Effector memory CD8-positive, alpha-beta T cell (primary cell): Measurements from ENCODE around the gene SPEF2.
A peak's percentile ranks its signal among the peaks of the same experiment; 100 is the strongest.

ENCODE experiments used
- ATAC-seq: fragments of 150-1000 bp; cut with Tn5 transposase; replicated peaks from 2 replicates; pipeline ENCODE4 v1.10.0; 2021; ENCODE audit warnings: mild to moderate bottlenecking, moderate library complexity
- DNase-seq, 3 experiments: peaks; one replicate each; pipeline ENCODE4 v3.0.0; 2021
- H3K27ac Mint-ChIP-seq, 2 donors: one replicate each; pipeline ENCODE4 v1.8.0; 2022; ENCODE audit warnings: mild to moderate bottlenecking in 2 of 2, mixed read lengths in 2 of 2, moderate library complexity in 2 of 2
- H3K27me3 Mint-ChIP-seq, 2 donors: one replicate each; pipeline ENCODE4 v1.8.0; 2022; ENCODE audit warnings: mixed read lengths in 2 of 2
- H3K36me3 Mint-ChIP-seq: one replicate; pipeline ENCODE4 v1.8.0; 2022; ENCODE audit warnings: mild to moderate bottlenecking, moderate library complexity, mixed read lengths; ENCODE audit not compliant: insufficient read depth
- H3K4me1 Mint-ChIP-seq, 2 donors: one replicate each; pipeline ENCODE4 v1.8.0; 2022; ENCODE audit warnings: low read depth in 2 of 2, mixed read lengths in 2 of 2
- H3K4me3 Mint-ChIP-seq, 2 donors: one replicate each; pipeline ENCODE4 v1.8.0; 2022; ENCODE audit warnings: mild to moderate bottlenecking in 2 of 2, mixed read lengths in 2 of 2, moderate library complexity in 2 of 2
- H3K9me3 Mint-ChIP-seq, 2 donors: one replicate each; pipeline ENCODE4 v1.8.0; 2022; ENCODE audit warnings: mixed read lengths in 2 of 2

SPEF2 gene

DNA sequence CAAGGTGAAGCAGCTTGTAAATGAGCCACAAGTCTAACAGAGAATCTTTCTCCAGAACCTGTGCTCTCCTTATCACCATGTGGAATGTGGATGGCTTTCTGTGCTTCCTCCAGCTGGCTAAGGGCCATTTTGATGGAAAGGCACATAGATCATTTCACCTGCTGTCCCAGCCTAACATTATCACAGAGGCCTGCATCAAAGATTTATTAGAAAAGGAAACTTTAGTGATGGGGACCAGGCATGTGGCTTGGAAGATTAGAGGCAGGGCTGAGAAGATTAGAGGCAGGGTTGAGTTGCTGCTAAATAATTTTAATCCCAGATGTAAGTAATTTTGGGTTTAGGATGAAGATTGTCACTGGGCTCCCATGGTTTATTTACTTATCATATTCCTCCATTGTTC is 6.3 kb downstream of the SPEF2 start:
- H3K4me1 Mint-ChIP-seq = peaks cover 14 to 20% of the 10 kb centered on the region in 2 donors

DNA sequence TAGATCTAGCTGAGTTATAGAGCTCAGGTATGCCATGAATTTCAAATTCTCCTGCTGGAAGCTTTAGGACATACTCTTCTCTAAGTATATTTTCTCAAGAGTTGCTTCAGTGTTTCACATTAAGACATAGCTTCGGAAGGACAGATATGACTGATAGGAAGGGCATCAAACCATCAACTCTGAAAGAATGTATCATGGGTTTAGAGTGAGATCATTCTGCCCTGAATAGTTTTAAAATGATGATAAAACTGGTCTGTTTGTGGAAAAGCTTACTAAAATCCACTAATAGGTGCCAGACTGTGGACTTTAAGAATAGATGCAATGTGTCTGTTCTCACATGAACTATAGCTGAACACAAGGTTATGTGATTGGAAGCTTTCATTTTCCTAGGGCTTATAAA is 8.4 kb downstream of the SPEF2 start:
- H3K9me3 Mint-ChIP-seq = peaks cover 0 to 6% of the 10 kb centered on the region in 2 donors
- peaks cover 13 to 18% of the 10 kb centered on the region in 2 donors for H3K4me1 Mint-ChIP-seq
- H3K27me3 Mint-ChIP-seq = no peaks in the 10 kb centered on the region
- no peak for ATAC-seq
- H3K27ac Mint-ChIP-seq = no peak overlapping the region
- H3K4me3 Mint-ChIP-seq = no peak overlapping the region
- no peak for DNase-seq
- peaks cover 17% of the 10 kb centered on the region for H3K36me3 Mint-ChIP-seq

More for the DNA sequence above, 6.3 kb downstream of the SPEF2 start:
- Mint-ChIP-seq H3K36me3 (peaks cover 3% of the 10 kb centered on the region), H3K27ac (no peak overlapping the region), H3K27me3 (no peaks in the 10 kb centered on the region), H3K9me3 (no peaks in the 10 kb centered on the region), H3K4me3 (no peak overlapping the region)
- ATAC-seq (no peak), DNase-seq (no peak)

DNA sequence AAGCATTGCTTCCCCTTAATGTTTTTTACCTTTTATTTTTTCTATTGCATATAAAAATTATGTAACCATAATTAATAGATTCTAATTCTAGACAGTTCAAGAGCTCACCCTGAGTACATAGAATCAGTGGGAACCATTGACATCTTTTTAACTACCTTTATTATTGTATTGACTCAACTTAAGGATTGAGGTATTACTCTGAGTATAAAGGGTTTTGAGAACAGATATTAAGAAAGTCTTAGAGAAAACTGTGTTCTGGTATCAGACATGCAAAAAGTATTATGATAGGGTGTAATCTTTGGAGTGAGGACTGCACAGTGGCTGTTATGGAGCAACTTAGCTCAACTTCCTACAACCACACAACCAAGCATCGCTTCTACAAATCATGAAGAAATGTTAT is 8.9 kb downstream of the SPEF2 start:
- H3K9me3 Mint-ChIP-seq = peaks cover 0 to 7% of the 10 kb centered on the region in 2 donors
- H3K27ac Mint-ChIP-seq = no peak overlapping the region
- no peaks in the 10 kb centered on the region for H3K27me3 Mint-ChIP-seq
- H3K4me3 Mint-ChIP-seq = no peak overlapping the region
- DNase-seq (no peak), ATAC-seq (no peak)
- H3K4me1 Mint-ChIP-seq = peaks cover 13 to 18% of the 10 kb centered on the region in 2 donors
- H3K36me3 Mint-ChIP-seq = peaks cover 17% of the 10 kb centered on the region

DNA sequence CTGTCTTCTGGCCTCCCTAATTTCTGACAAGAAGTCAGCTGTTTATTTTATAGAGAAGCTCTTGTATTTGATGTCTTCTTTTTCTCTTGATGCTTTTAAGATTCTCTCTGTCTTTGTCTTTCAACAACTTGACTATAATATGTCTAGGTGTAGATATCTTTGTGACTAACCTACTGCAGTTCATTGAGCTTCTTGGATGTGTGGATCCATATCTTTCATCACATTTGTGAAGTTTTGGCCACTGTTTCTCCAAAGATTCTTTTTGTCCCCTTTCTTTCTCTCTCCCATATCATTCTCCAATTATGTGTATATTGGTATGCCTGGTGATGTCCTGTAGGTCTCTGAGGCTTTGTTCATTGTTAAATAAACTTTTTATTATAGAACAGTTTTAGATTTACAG is 16.7 kb downstream of the SPEF2 start:
- Mint-ChIP-seq H3K27me3 (no peaks in the 10 kb centered on the region), H3K36me3 (peaks cover 24% of the 10 kb centered on the region), H3K4me3 (no peak overlapping the region), H3K4me1 (no peaks in the 10 kb centered on the region), H3K27ac (no peak overlapping the region), H3K9me3 (peaks cover 0 to 15% of the 10 kb centered on the region in 2 donors)
- no peak for ATAC-seq
- no peak for DNase-seq

DNA sequence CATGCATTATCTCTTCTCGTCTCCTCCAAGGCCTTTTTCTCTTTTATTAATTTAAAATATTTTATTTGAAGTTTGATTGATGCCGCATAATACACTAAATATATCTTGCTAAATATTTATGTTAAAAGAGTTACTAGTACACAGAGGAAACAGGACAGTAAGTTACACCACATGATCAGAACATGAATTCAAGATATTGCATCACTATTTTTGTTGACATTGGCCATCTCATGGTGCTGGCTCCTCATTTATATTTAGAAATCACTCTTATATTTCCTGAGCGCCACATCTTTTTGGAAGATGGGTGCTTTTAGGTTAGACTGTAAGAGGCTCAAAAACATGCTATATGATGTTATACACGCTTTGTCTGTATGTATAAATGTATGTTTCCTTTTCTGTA is 23.0 kb downstream of the SPEF2 start:
- Mint-ChIP-seq H3K27me3 (no peaks in the 10 kb centered on the region), H3K4me1 (no peaks in the 10 kb centered on the region), H3K27ac (no peak overlapping the region), H3K9me3 (no peaks in the 10 kb centered on the region), H3K36me3 (peaks cover 4% of the 10 kb centered on the region), H3K4me3 (no peak overlapping the region)
- DNase-seq (no peak), ATAC-seq (no peak)

DNA sequence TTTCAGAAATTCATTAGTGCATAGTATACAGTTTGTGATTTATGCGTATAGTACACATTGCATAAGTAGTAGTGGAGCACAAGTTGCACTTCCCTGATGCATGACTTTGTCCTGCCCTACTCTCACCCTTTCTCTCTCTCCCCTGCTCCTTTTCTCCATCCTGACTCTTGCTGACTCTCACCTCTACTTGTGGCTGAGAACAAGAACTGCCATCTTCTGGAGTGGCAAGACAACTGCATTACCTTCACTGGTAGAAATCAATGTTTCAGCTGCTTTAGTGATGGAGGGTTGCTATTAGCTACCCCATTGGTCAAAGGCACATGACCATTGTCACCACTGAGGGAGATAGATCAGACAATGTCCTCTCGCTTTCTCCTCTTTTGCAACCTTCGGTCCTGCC is 26.9 kb downstream of the SPEF2 start:
- H3K36me3 Mint-ChIP-seq = peaks cover 3% of the 10 kb centered on the region
- DNase-seq (no peak), ATAC-seq (no peak)
- H3K9me3 Mint-ChIP-seq = no peaks in the 10 kb centered on the region
- no peak overlapping the region for H3K4me3 Mint-ChIP-seq
- no peaks in the 10 kb centered on the region for H3K27me3 Mint-ChIP-seq
- H3K4me1 Mint-ChIP-seq = no peaks in the 10 kb centered on the region
- H3K27ac Mint-ChIP-seq = no peak overlapping the region

DNA sequence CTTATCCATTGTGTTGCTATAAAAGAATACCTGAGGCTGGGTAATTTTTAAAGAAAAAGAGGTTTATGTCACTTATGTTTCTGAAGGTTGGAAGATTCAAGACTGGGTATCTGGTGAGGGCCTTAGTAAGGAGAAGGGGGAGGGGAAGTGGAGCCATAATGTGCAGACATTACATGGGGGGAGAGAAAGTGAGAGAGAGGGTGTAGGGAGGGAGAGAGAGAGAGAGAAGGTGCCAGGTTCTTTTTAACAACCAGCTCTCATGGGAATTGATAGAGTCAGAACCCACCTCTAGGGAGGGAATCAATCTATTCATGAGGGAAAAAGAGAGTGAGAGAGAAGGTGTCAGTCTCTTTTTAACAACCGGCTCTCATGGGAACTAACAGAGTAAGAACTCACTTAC is 29.5 kb downstream of the SPEF2 start:
- no peak for ATAC-seq
- Mint-ChIP-seq H3K9me3 (no peaks in the 10 kb centered on the region), H3K27me3 (no peaks in the 10 kb centered on the region), H3K4me1 (no peaks in the 10 kb centered on the region), H3K4me3 (no peak overlapping the region), H3K36me3 (peaks cover 3% of the 10 kb centered on the region), H3K27ac (peak overlapping the region in 1 of 2 donors; percentile 45)
- no peak for DNase-seq

DNA sequence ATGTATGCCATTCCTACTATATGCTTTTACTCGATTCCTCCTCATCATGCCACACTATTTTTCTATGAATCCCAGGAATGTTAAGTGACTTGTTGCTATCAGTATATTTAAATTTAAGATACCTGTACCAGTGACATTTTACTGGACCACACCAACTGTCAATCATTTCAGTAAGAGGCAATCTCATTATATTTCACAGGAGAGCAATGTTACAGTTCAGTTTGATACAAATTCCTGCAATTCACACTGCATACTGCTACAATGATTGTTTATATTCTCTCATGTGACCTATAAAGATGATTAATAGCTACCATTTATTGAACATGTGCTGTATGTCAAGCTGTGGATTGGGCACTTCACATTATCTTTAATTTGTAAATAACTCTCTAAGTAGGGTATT is 30.0 kb downstream of the SPEF2 start:
- DNase-seq (no peak), ATAC-seq (no peak)
- Mint-ChIP-seq H3K27me3 (no peaks in the 10 kb centered on the region), H3K4me3 (no peak overlapping the region), H3K27ac (no peak overlapping the region), H3K36me3 (peaks cover 3% of the 10 kb centered on the region), H3K9me3 (no peaks in the 10 kb centered on the region), H3K4me1 (no peaks in the 10 kb centered on the region)

DNA sequence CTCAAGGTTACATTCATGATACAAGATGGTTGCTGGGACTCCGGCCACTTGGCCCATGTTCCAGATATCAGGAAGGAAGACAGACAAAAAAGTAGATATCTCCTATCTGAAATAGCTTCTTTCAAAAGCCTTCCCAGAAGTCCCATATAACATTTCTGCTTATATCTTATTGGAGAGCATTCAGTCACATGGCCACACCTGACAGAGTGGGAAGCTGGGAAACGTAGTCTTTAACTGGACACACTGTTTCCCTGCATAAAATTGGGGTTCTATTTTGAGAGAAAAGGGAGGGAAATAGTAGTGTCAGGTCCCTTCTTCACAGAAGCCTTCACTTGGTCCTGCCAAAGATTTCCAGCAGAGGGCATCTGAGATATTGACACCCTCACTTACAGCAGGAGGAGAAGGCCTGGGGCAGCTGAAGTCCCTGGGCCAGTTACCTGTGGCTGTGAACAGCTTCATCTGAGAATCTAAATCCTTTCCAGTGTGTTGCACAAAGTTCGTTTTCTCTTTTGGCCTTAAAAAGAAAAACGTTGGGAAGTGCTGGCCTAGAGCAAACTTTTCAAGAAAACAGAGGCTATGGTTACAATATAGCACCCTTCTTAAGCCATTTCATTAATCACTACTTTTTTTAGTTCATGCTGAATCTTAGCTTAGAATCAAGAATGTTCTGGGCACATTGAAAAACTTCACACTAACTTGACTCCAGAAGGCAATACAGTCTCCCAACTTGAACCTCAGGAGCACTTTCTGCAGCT is 33.5 kb downstream of the SPEF2 start:
- Mint-ChIP-seq H3K4me1 (no peaks in the 10 kb centered on the region), H3K4me3 (no peak overlapping the region), H3K27ac (peak overlapping the region in 1 of 2 donors; percentile 16), H3K36me3 (peaks cover 3% of the 10 kb centered on the region), H3K27me3 (no peaks in the 10 kb centered on the region), H3K9me3 (no peaks in the 10 kb centered on the region)
- peak; percentile 98 for ATAC-seq
- DNase-seq = peak; percentile 52 to 59 (median 56)

DNA sequence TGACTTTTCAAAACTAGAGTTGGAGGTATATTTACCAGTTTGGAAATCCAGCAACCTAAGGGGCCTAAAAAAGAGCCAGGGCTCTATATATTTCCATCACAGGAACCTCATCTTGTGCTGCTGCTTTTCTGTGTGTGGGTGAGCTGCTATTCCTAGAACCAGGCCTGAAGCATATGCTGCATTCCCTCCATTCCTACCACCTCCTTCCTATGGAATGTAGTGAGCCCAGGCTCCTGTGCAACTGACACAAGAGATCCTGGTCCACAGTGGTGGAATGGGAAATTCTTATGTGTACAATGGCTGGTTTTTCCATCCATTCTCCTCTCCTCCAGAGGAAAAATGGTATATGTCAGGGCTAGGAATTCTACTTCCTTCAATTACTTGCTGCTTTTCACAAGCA is 39.1 kb downstream of the SPEF2 start:
- Mint-ChIP-seq H3K4me1 (no peaks in the 10 kb centered on the region), H3K4me3 (no peak overlapping the region), H3K27ac (no peak overlapping the region), H3K27me3 (no peaks in the 10 kb centered on the region), H3K36me3 (no peaks in the 10 kb centered on the region), H3K9me3 (no peaks in the 10 kb centered on the region)
- DNase-seq (no peak), ATAC-seq (no peak)

DNA sequence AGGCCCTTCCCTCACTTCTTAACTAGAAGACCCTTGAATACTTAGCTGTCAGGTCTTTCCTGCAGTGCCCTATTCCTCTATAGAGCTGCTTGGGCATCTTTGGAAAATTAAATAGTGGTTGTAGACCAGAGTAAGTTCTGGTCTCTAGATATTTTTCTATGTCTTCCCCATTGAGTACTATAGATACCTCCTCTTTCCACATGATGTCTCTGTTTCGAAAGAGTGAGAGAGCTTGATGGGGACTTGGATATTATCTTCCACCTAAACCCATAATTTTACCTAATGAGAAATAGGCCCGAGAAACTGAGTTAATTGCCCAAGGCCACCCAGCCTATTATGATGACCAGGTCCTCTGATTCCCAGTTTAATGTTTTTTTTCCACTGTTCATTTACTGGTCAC is 40.2 kb downstream of the SPEF2 start:
- Mint-ChIP-seq H3K27me3 (no peaks in the 10 kb centered on the region), H3K4me1 (peaks cover 0 to 3% of the 10 kb centered on the region in 2 donors), H3K36me3 (no peaks in the 10 kb centered on the region), H3K4me3 (no peak overlapping the region), H3K9me3 (no peaks in the 10 kb centered on the region), H3K27ac (peak overlapping the region in 1 of 2 donors; percentile 64)
- ATAC-seq (no peak), DNase-seq (no peak)

DNA sequence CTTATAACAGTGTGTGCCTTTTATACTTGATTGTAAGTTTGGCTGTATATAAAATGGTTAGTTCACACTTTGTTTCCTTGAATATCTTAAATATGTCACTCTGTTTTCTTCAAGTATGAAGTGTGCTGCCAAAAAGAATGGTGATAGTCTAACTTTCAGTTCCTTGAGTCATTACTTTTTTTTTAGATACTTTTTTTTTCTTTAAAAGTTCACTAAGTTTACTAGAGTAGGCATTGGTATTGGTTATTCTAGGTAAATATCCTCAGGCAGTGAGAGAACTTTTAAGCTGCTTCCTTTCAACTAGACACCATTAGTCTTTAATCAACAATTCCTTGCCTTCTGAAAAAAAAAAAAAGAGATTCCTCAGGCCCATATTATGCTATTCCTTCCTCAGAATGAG is 41.9 kb downstream of the SPEF2 start:
- DNase-seq (no peak), ATAC-seq (no peak)
- Mint-ChIP-seq H3K4me3 (no peak overlapping the region), H3K27ac (no peak overlapping the region), H3K27me3 (no peaks in the 10 kb centered on the region), H3K9me3 (no peaks in the 10 kb centered on the region), H3K36me3 (no peaks in the 10 kb centered on the region), H3K4me1 (peaks cover 8% of the 10 kb centered on the region in 2 donors)

DNA sequence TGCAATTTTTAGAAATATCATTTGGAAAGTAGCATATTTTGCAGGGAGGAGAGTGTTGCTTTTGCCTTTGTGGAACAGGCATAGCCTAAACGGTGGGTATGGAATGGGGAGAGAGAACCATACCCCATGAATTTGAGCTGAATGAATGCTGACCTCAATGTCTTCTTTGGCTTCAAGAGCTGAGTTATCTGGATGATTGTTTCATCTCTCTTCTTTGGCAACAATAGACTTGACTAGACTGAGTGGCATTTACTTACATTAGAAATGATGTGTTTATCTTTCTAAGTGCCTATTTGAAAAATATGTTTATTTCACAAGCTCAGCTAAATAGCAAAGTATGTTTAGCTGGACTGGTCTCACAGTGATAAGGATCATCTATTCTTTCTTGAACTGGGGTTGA is 42.8 kb downstream of the SPEF2 start:
- Mint-ChIP-seq H3K4me1 (peaks cover 12 to 14% of the 10 kb centered on the region in 2 donors), H3K27ac (no peak overlapping the region), H3K27me3 (no peaks in the 10 kb centered on the region), H3K9me3 (no peaks in the 10 kb centered on the region), H3K4me3 (no peak overlapping the region), H3K36me3 (no peaks in the 10 kb centered on the region)
- no peak for DNase-seq
- ATAC-seq = no peak

DNA sequence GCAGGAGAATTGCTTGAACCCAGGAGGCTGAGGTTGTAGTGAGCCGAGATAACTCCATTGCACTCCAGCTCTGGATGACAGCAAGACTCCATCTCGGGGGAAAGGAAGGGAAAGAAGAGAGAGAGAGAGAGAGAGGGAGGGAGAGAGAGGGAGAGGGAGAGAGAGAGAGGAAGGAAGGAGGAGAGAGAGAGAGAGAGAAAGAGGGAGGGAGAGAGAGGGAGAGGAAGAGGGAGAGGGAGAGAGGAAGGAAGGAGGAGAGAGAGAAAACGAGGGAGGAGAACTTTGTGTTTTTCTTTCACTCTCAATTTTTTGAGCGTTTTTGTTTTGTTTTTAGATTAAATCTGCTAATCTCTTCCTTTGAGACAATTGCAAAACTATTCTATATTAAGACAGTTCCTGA is 46.9 kb downstream of the SPEF2 start:
- Mint-ChIP-seq H3K4me1 (peaks cover 19 to 20% of the 10 kb centered on the region in 2 donors), H3K27me3 (no peaks in the 10 kb centered on the region), H3K27ac (no peak overlapping the region), H3K36me3 (no peaks in the 10 kb centered on the region), H3K4me3 (peak overlapping the region in 1 of 2 donors; percentile 7), H3K9me3 (no peaks in the 10 kb centered on the region)
- DNase-seq (no peak), ATAC-seq (no peak)
